ENCODE measurements around the gene OARD1.

Gene OARD1

DNA sequence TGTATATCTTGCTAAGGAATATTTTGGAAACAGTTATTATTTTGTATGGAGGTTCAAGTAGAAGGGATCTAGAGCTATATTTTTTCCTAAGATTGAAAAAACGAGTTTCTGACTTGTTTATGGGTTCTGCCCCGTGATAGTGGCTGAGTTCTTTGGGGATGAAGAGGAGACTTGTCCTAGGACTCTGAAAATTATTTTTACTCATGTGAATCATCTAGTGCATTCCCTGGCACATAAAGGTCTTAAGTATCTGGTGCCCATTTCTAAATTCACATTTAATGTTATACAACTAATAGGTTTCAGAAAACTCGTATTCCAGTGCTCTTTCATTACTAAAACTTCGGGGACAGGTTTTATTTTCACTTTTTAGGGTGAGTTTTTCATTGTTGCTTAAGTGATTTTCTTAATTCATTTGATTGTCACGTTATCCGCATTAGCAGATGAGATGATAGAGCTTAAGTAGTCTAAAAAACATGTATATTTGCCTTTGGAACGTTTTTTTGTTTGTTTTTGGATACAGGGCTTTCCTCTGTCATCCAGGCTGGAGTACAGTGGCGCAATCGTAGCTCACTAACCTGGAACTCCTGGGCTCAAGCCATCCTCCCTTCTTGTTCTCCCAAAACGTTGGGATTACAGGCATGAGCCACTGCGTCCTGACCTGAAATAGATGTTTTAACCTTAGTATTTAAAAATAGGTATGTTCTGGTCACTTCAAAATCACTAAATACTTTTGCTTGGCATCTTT lies 2.7 kb upstream of the OARD1 start:
- no peak for DNase-seq (ENCODE audit: low read depth)

DNA sequence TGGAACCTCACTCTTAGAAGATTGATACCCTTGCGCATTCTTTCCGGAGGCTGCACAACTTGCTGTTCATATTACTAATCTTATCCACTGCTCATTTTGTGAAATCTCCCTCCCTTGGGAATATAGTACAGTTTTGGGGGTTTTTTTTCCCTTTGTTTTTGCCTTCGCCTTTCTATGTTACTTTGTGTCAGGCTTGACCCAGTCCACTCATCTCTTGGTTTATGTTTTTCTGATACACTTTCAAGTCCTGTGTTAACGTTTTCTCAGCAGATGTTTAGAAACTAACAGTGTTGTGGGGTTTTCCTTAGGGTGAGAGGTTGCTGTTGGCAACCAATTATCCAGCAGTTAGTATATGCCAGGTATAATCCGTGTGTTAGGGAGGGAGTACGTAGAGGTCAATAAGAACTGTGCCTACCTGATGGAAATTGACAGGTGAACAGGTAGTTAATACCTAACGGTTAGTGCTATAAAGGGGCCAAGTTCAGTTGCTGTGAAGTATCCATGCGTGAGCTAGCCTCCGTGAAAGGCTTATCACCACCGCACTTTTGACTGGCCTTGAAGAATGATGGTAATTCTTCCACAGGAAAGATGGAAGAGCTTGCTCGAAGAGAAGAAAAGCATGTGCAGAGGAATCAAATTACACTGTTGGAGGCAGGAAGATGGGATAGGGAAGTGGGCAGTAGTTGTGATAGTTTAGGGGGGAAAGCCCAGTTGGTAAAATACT lies 2.0 kb upstream of the OARD1 start:
- DNase-seq (ENCODE audit: low read depth), result no peak

DNA sequence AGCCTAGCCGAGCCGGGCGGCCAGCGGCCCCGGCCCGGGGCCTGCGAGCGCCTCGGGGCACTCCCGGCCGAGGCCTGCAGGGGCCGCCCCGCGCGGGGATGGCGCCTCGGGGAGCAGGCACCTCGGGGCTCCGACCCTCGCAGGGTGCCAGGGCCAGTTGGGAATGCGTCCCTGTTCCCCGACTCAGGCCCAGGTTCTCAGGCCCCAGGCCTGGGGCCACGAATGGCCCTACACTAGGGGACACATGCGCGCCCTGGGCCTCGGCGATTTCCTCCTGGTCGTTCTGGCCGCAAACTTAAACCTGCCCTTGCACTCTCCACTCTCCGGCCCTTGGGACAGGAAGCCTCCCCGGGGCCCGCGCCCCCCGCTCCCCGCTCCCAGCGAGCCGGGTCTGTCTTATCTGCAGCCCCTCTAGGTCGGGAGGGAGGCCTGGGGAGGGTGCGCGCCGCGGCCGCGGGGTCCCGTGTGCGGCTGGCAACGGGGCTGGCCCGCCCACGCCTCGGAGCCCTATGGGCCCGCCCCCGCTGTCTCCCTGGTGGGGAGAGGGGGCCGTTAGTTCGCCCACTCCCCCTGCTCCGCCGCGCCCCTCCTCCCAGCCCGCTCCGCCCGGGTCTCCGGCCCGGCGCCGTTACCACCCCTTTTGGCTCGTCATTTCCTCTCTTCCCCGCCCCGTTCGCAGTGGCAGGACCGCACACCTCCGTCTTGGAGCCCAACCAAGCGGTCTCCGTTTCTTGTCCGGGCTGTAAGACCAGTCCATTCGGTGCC lies 1.2 kb upstream of the OARD1 start:
- DNase-seq (ENCODE audit: low read depth), result peak; percentile 57

DNA sequence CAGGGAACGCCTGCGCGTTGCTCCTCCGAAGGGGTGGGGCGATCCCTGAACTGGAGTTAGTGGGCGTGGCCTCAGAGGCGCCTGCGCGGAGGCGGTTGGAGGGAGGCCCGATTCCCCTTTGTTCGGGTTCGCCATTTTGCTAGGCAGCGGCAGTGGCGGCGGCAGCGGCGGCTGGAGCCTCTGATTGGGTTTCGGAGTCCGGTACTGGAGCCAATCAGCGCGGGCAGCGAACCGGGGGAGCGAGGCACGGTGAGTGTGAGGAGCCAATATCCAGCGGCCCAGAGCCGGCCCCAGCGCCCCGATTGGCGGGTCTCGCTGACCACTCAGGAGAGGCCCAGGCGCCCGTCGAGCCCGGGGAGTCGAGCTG lies 663 bp upstream of the OARD1 start, which contains the start of gene NFYA:
TSS of gene NFYA (plus strand) at position 139 of the 367 bp plus-strand sequence. CDS start 6,116 bp downstream, outside the sequence.
- DNase-seq (ENCODE audit: low read depth), result peak; percentile 100

DNA sequence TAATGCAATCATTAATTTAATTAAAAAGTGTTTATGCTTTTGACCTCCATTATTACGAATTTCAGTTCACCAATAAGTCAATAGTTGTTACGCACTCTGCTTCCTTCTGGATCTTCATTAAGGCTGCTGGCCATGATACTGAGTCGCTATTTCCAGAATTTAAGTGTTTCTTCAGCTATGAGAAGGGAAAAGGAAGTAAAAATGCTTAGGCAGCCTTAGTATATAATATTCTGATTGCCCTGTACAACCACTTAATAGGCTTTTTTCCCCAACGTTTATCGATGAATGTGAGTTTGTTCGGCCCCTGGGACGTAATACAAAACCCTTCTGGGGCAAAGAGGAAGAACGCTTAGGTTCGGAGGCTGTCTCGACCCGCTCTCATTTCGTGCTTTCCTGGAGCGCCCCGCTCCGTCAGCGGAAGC lies 644 bp downstream of the OARD1 start:
- no peak for DNase-seq (ENCODE audit: low read depth)

DNA sequence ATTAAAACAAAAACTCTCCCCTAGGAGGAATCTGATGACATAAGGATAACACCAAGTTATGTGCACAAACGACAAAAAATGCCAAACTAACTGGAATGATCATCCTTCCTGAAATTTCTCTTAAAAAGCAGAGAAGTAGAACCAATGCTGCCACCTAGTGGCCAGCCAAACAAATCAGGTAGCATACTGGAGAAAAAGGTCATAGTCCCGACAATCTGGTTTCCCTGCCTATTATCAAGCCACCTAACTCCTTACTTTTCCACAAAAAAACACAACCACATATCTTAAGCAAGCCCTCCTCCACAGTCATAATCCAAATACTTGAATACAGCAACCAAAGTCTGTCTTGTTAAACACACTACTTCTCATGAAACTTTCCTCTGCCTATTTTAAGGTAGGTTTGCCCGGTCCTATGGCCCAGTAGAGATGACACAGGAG lies 5.3 kb downstream of the OARD1 start:
- peak; percentile 30 for DNase-seq (ENCODE audit: low read depth)

DNA sequence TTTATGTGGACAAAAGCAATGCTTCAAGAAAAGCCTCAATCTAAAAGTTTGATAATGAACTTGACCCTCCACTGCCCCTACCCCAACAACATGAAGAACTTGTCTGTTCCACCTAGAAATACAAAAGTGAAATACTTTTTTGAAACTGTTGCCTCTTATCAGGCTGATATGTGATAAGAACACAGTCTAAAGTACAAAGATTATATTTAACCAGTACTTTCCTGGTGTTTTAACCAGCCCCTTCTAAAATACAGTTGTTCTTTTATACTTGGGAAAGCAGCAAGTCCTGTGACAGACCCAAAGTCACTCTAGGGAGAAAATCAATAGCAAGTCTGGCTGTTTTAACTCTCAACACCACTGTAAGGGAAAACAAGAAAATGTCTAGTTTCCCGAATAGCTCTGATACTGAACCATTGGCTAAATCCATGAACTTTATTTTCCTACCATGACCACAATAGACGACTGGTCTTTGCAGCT lies 6.6 kb downstream of the OARD1 start:
- DNase-seq (ENCODE audit: low read depth), result no peak

DNA sequence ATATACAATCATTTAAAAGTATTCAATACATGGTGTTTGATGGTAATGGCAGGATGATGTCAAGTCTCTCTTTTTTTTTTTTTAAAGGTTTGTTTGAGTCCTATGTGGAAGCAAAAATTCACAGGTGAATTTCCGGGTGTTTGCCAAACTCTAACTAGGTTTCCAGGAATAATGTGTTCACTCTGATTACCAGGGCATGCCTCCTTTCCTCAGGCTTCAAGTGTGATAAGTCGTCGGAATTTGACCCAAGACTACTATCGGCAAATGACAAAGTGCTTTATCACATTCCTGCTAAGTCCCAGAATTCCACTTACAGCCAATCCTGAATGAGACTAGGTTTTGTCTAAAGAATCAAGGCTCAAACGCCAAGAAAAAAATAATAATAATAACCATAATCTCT lies 7.3 kb downstream of the OARD1 start:
- no peak for DNase-seq (ENCODE audit: low read depth)

DNA sequence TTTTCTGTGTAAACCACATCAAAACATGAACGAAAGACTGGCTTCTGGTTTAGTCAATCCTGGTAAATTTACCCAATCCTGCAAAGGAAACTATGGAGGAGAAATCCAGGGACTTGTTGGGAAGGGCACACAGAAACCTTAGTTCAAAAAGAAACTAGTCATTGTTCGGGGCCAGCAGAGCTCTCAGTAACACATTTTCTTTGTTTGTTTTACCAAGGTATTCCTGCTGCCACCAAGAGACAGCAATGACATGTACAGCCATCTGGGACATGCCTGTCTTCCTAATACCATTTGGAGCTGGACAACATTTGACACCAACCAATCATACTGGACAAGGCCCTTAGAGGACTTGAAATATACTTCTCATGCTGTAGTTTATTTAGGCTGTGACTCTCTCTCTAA lies 8.3 kb downstream of the OARD1 start:
- no peak for DNase-seq (ENCODE audit: low read depth)

DNA sequence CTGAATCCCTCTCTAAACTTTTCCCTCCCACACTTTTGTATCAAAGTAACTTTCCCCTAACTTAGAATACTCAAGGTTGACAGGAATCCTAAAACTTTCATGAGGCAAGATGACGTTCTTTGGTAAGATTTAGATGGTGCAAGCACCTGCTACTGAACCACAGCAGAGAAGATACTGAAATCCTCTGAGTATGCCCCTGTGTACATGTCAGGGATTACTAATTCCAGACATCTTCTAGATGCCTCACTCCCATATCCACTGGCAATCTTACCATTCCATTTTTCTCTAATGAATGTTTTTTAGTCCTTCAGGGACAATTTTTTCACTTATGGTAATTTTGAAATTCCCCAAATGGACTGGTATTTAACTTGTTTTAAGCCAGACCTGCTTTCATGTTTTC lies 10.1 kb downstream of the OARD1 start:
- DNase-seq (ENCODE audit: low read depth), result no peak

DNA sequence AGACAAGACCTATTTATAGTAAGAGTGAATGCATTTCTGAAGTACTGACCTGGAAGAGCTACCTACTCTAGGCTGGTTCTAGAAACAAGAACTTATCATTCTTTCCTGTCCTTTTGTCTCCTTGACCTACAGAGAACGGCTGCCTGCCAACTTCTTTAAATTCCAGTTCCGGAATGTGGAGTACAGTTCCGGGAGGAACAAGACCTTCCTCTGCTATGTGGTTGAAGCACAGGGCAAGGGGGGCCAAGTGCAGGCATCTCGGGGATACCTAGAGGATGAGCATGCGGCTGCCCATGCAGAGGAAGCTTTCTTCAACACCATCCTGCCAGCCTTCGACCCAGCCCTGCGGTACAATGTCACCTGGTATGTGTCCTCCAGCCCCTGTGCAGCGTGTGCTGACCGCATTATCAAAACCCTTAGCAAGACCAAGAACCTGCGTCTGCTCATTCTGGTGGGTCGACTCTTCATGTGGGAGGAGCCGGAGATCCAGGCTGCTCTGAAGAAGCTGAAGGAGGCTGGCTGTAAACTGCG lies 10.9 kb downstream of the OARD1 start:
- DNase-seq (ENCODE audit: low read depth), result no peak

DNA sequence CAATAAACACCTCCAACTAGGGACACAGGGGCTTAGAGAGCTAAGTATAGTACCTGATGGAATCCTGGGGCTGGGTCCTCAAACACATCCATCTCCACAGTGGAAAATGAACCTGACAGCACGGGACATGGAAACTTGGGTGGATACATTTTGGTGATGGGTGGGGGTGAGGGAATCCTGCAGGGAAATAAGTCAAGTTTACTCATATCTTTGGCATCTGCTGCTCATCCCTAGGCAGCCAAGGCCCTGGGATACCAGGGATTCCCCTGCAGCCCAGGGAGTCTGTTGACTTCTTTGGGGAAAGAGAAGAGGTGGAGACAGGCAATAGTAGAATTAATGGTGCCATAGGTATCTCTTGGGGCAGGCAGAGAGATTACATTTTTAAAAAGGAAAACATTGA lies 12.6 kb downstream of the OARD1 start:
- no peak for DNase-seq (ENCODE audit: low read depth)

DNA sequence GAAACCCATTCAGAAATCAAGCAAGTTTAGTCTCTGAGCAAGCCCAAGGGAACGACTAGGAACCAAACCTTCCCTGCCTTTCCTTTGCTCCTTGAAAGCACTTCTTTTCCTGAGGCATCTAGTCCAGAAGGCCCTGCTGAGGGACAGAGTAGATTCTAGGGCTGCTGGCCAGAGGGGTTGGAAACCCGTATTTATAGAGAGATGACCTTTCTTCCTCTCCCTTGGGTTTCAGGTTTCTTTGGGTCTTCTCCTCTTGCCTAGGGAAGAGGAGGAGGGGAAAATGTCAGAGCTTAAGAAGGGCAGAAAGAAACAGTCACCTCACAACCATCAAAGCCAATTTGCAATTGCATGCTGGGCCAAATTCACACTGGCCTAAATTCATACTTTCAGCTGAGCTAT lies 13.4 kb downstream of the OARD1 start:
- no peak for DNase-seq (ENCODE audit: low read depth)

DNA sequence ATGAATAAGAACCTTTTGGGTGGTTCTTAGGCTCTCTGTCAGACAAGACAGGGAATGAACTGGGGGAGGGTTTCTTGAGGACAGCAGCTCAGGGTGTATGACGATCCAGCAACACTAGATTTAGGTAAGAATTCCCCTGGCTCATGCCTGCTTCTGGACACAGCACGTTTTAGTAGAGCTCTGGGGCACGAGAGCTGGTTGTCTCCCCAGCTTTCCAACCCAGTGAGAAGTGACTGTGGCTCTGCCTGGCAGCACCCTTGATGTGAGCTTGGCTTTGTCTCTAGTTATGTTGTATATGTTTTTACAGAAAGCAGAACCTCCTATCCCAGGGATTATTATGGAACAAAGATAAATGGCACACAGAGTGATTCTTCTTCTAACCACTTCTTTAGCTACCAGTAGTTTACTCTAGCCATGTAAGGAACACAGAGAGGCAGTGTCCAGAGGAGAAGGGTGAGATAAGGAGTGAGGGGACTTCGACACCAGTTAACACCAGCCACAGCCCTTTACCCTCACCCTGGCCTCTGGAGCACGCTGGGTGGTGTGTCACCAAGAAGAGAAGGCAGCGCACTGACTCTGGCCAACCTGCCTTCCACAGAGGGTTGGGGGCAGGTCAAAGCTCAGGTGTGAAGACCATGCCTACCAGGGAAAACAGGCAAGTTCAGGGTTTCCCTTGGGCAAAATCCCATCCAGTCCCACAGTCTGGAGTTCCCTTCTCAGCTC lies 15.2 kb downstream of the OARD1 start:
- no peak for DNase-seq (ENCODE audit: low read depth)

DNA sequence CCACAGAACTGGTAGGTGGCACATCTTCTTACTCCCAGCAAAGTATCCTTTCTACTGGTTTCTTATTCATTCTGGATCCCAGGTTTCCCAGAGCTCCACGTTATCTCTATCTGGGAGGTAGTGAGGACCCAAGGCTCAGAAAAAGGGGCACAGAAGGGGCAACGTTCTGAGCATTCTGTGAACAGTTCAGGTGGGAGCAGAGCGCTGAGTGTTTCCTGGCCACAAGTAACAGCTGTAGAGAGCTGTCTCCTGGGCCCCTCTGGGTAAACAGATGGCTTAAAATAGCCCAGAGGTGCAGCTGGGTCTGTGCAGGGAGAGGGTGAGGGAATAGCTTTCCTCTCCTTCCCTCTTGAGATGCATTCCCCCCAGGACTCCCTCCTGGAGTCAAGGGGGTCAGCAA lies 17.0 kb downstream of the OARD1 start:
- no peak for DNase-seq (ENCODE audit: low read depth)

DNA sequence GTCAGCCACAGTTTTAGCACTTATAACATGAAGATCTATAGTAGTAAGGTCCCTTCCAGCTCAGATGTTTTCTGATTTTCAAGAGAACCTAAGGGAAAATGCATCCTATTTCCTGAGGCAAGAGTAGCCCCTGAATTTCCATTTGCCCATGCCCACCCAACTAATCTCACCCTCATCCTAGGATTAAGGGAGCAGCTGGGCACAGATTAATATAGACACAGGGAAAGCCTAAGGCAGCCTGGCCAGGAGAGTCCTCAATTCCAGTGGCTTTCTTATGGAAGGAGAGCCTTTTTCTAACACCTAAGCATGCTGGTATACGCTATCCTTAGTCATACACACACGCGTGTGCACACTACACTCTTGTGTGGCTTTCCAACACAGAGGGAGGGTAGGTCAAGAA lies 17.6 kb downstream of the OARD1 start:
- DNase-seq (ENCODE audit: low read depth), result no peak

DNA sequence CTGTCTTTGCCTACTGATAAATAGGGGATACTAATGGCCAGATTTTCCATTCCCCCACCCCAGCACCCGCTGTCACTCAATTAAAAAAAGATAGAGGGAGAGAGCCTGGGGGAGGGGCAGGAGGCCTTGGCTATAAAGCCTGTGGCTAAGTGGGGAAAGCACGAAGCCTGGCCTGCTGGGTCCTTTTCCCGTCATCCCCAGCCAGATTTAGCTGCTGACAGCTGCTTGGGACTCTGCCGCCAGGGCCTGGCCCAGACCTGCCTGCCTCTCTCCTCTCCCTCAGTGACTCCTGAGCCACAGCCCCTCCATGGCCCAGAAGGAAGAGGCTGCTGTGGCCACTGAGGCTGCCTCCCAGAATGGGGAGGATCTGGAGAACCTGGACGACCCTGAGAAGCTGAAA lies 19.1 kb downstream of the OARD1 start, which contains the start of gene APOBEC2:
TSS of gene APOBEC2 (plus strand) at position 162 of the 400 bp plus-strand sequence. CDS start at position 308, 146 bp downstream.
- DNase-seq (ENCODE audit: low read depth), result no peak

DNA sequence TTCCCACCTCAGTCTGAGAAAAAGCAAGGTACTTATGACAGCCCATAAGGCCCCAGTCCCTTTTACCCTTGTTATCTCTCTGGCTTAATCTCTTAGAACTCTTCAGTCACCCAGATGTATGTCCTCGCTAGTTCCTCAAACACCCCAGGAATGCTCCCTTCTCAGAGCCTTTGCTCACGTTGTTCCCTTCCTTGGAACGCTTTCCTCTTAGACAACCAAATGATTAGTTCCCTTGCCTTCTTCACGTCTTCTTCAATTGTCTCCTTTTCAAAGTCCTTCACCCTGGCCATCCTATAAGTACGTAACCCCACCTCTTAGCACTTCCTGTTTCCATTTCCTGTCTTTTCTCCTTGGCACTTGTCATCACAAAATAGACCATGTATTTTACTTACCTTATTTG lies 20.3 kb downstream of the OARD1 start:
- DNase-seq (ENCODE audit: low read depth), result no peak

DNA sequence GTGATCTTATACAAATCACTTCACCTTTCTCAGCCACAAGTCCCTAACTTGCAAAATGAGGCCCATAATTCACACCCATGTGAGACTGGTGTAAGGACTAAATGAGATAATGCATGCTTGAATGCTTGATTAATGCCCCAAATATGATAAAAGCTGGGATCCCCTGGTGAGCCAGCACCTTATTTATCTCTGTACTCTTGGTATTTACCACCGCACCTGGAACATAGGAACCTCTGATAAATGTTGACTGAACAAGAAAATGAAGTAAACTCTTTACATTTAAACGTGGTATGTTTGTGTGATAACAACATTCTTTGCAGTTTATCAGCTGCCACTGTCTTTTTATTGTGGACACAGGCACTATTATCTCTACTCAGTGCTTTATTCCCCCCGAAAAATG lies 21.6 kb downstream of the OARD1 start:
- DNase-seq (ENCODE audit: low read depth), result no peak

DNA sequence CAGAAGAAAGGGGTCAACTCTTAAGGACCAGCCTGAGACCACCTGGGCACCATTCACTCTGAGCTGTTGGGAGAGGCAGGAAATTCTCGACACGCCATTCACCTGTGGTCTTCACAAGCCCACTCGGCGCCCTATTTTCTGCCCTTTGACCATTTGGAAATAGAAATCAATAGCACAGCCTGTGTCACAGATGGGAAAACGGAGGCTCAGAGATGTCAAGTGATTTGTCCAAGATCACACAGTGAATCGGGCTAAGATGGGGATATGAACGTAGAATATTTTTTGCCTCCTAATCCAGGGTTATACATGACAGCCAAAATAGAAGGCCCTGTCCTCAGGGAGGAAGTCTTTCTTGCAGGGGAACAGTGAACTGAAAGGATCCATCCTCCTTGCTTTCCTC lies 22.2 kb downstream of the OARD1 start:
- DNase-seq (ENCODE audit: low read depth), result no peak

DNA sequence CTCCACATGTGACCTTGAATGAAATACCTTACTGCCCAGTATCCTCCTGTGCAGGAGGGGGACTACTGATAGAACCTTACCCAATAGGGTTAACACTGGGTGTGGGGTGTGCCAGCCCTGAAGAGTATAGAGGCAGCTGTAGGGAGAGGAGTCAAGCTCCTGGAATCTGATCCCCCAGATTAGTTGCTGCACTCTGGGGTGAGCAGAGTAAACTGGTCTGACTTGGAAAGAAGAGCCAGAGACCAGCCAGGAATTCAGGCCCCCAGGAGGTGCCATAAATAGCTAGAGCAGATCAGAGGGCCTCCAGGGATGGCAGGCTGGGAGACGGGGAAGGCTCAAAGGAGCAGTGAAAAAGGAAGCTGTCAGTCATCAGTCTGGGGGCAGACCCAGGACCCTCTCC lies 22.6 kb downstream of the OARD1 start:
- no peak for DNase-seq (ENCODE audit: low read depth)

All from stimulated activated CD8-positive, alpha-beta memory T cell treated with anti-CD3 and anti-CD28 coated beads, Interleukin-15, amount 100 ng/mL, for 1 hour (primary cell).